Measurements from ENCODE around the gene TBL1X.

- TF ChIP-seq, protein P1, sequence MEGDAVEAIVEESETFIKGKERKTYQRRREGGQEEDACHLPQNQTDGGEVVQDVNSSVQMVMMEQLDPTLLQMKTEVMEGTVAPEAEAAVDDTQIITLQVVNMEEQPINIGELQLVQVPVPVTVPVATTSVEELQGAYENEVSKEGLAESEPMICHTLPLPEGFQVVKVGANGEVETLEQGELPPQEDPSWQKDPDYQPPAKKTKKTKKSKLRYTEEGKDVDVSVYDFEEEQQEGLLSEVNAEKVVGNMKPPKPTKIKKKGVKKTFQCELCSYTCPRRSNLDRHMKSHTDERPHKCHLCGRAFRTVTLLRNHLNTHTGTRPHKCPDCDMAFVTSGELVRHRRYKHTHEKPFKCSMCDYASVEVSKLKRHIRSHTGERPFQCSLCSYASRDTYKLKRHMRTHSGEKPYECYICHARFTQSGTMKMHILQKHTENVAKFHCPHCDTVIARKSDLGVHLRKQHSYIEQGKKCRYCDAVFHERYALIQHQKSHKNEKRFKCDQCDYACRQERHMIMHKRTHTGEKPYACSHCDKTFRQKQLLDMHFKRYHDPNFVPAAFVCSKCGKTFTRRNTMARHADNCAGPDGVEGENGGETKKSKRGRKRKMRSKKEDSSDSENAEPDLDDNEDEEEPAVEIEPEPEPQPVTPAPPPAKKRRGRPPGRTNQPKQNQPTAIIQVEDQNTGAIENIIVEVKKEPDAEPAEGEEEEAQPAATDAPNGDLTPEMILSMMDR (IDR thresholded peaks at IDR 0.05): no peak
- no peak for TF ChIP-seq POLR2A (IDR thresholded peaks at IDR 0.05)
Measured at GRCh38 chrX:9671998-9672397, 207.1 kb downstream of the TBL1X start.

All from adrenal gland (tissue), 5 donors.